Measurements from ENCODE around the gene FUT8.

FUT8 gene

GRCh38 chr14:65750906-65751305 lies 338.4 kb downstream of the FUT8 start:
- DNase-seq: peak; percentile 48
- TF ChIP-seq CTCF (IDR thresholded peaks at IDR 0.05; ENCODE audit: low read depth, low read length): no peak
- H3K4me3 ChIP-seq (ENCODE audit: low read depth, low read length): no peak overlapping the region
- H3K27ac ChIP-seq: peak overlapping the region; percentile 75
- H3K36me3 ChIP-seq: no peaks in the 10 kb centered on the region
- H3K27me3 ChIP-seq (ENCODE audit: insufficient read depth, low read depth, severe bottlenecking): no peaks in the 10 kb centered on the region
- H3K9me3 ChIP-seq (ENCODE audit: severe bottlenecking): no peaks in the 10 kb centered on the region

GRCh38 chr14:65751510-65751909 lies 339.0 kb downstream of the FUT8 start:
- no peaks in the 10 kb centered on the region for H3K36me3 ChIP-seq
- no peak for TF ChIP-seq CTCF (IDR thresholded peaks at IDR 0.05; ENCODE audit: low read depth, low read length)

GRCh38 chr14:65753061-65753460 lies 340.5 kb downstream of the FUT8 start:
- H3K4me3 ChIP-seq (ENCODE audit: low read depth, low read length): no peak overlapping the region
- DNase-seq: no peak
- H3K36me3 ChIP-seq: no peaks in the 10 kb centered on the region
- no peaks in the 10 kb centered on the region for H3K9me3 ChIP-seq (ENCODE audit: severe bottlenecking)
- H3K27ac ChIP-seq: no peak overlapping the region
- no peak for TF ChIP-seq CTCF (IDR thresholded peaks at IDR 0.05; ENCODE audit: low read depth, low read length)
- no peaks in the 10 kb centered on the region for H3K27me3 ChIP-seq (ENCODE audit: insufficient read depth, low read depth, severe bottlenecking)

More at GRCh38 chr14:65751510-65751909, 339.0 kb downstream of the FUT8 start:
- peak; percentile 65 for DNase-seq
- peak overlapping the region; percentile 75 for H3K27ac ChIP-seq
- no peaks in the 10 kb centered on the region for H3K9me3 ChIP-seq (ENCODE audit: severe bottlenecking)
- no peak overlapping the region; the same call in 1 of the 2 replicates for H3K4me3 ChIP-seq (ENCODE audit: low read depth, low read length)
- no peaks in the 10 kb centered on the region for H3K27me3 ChIP-seq (ENCODE audit: insufficient read depth, low read depth, severe bottlenecking)

- Histone ChIP-seq H3K9me3 (ENCODE audit: severe bottlenecking) (no peaks in the 10 kb centered on the region), H3K27me3 (ENCODE audit: insufficient read depth, low read depth, severe bottlenecking) (no peaks in the 10 kb centered on the region), H3K27ac (no peak overlapping the region), H3K36me3 (no peaks in the 10 kb centered on the region), H3K4me3 (ENCODE audit: low read depth, low read length) (no peak overlapping the region)
- DNase-seq: no peak
- no peak for TF ChIP-seq CTCF (IDR thresholded peaks at IDR 0.05; ENCODE audit: low read depth, low read length)
Measured at GRCh38 chr14:65755331-65755730, 342.8 kb downstream of the FUT8 start.

- no peak for DNase-seq
- no peak for TF ChIP-seq CTCF (IDR thresholded peaks at IDR 0.05; ENCODE audit: low read depth, low read length)
- Histone ChIP-seq H3K27me3 (ENCODE audit: insufficient read depth, low read depth, severe bottlenecking) (no peaks in the 10 kb centered on the region), H3K9me3 (ENCODE audit: severe bottlenecking) (no peaks in the 10 kb centered on the region), H3K27ac (no peak overlapping the region), H3K4me3 (ENCODE audit: low read depth, low read length) (no peak overlapping the region), H3K36me3 (no peaks in the 10 kb centered on the region)
Measured at GRCh38 chr14:65756880-65757279, 344.4 kb downstream of the FUT8 start.

GRCh38 chr14:65769151-65769550 lies 356.6 kb downstream of the FUT8 start:
- DNase-seq: no peak
- Histone ChIP-seq H3K27me3 (ENCODE audit: insufficient read depth, low read depth, severe bottlenecking) (no peaks in the 10 kb centered on the region), H3K36me3 (no peaks in the 10 kb centered on the region), H3K9me3 (ENCODE audit: severe bottlenecking) (peaks cover 7% of the 10 kb centered on the region), H3K27ac (no peak overlapping the region), H3K4me3 (ENCODE audit: low read depth, low read length) (no peak overlapping the region)
- no peak for TF ChIP-seq CTCF (IDR thresholded peaks at IDR 0.05; ENCODE audit: low read depth, low read length)
